Colonic mucosa (tissue), 4 donors: ENCODE results near the gene NUP210L. TPM values are rescaled to one million over a fixed set of nuclear protein-coding genes. Genes with fewer than 3 reads are reported as not detected.

ENCODE experiments used
- DNase-seq: peaks from one replicate; pipeline ENCODE4 v3.0.0-alpha.2; 2020
- H3K27ac ChIP-seq: fragments of 200-600 bp; one replicate; pipeline ENCODE4 v1.8.0; 2021
- H3K27me3 ChIP-seq: fragments of 200-600 bp; one replicate; pipeline ENCODE4 v1.8.0; 2021
- H3K36me3 ChIP-seq: fragments of 200-600 bp; one replicate; pipeline ENCODE4 v1.8.0; 2021
- H3K4me1 ChIP-seq: fragments of 200-600 bp; one replicate; pipeline ENCODE4 v1.8.0; 2021; ENCODE audit warnings: mild to moderate bottlenecking
- H3K4me3 ChIP-seq: fragments of 200-600 bp; one replicate; pipeline ENCODE4 v1.8.0; 2021
- H3K9ac ChIP-seq, 2 donors: one replicate each; pipeline ENCODE4 v1.7.0; 2013; ENCODE audit warnings: control low read depth in 2 of 2, low read depth in 2 of 2, low read length in 2 of 2
- H3K9me3 ChIP-seq: fragments of 200-600 bp; one replicate; pipeline ENCODE4 v1.8.0; 2021
- intact Hi-C: fragments of 100-400 bp; cut with DNase I; formaldehyde crosslinking; loops from one replicate; pipeline ENCODE4 v1.14.1; 2022
- total RNA-seq, 2 donors: library from RNA; stranded (reverse); fragmentation: NEBNext Ultra II Directional in 1 of 2; extraction: Animal tissue kit (Norgen Biotek cat#: 25700) in 1 of 2; gene quantifications; one replicate each; pipeline ENCODE4 v1.2.1, GENCODE V29; 2021
- TF ChIP-seq, protein P1 (sequence below): fragments of 200-600 bp; IDR thresholded peaks from one replicate; pipeline ENCODE4 v1.8.0; 2022; ENCODE audit warnings: antibody characterized with exemption, mild to moderate bottlenecking
- donor health status: healthy.
- donor health status: DM: no; HTN: no; CAD: no.
- donor health status: DM: no; HTN: no; CAD: no.

NUP210L gene
- total RNA-seq, 2 donors from 2014 or later: 0.10 to 0.11 TPM

DNA sequence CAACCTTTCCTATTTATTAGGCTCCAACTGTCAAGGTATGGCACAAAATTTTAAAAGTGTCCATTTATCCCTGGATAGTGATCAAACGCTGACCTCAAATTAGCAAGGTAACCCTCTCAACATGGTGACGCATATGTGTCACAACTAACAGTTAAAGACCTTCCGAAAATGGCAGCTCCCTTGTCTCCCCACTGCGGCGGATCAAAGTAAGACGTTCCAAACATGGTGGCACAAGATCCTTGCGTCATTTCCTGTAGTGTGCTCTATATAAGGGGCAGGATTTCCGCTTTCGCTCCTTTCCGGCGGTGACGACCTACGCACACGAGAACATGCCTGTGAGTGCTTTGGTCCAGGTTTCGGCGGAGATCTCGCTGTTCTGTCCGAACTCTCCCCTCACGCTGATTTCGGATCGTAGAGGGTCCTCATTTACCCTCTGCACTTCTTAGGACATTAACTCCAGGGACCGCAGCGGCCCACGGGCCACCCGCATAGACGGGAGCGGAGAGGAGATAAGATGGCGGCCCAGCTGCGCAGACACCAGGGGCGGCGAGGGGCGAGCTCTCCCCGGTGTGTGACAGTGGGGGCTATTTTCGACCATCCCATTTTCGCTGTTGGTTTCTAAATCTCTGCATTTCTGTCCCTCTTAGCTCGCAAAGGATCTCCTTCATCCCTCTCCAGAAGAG, 164.3 kb downstream of the NUP210L start, which contains the start of gene RPS27:
Gene RPS27, plus strand, starts transcription at position 295 of the 683 bp plus-strand sequence. Its CDS starts 35 bp downstream, at position 330.
- TF ChIP-seq, protein P1, sequence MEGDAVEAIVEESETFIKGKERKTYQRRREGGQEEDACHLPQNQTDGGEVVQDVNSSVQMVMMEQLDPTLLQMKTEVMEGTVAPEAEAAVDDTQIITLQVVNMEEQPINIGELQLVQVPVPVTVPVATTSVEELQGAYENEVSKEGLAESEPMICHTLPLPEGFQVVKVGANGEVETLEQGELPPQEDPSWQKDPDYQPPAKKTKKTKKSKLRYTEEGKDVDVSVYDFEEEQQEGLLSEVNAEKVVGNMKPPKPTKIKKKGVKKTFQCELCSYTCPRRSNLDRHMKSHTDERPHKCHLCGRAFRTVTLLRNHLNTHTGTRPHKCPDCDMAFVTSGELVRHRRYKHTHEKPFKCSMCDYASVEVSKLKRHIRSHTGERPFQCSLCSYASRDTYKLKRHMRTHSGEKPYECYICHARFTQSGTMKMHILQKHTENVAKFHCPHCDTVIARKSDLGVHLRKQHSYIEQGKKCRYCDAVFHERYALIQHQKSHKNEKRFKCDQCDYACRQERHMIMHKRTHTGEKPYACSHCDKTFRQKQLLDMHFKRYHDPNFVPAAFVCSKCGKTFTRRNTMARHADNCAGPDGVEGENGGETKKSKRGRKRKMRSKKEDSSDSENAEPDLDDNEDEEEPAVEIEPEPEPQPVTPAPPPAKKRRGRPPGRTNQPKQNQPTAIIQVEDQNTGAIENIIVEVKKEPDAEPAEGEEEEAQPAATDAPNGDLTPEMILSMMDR: no peak
- Histone ChIP-seq H3K4me1 (peaks cover 4% of the 10 kb centered on the region), H3K4me3 (peak within 1 kb of the TSS; percentile 87), H3K9ac (peak within 1 kb of the TSS; percentile 82 to 98), H3K36me3 (no peaks in the 10 kb centered on the region), H3K27ac (peak within 1 kb of the TSS; percentile 81), H3K27me3 (no peaks in the 10 kb centered on the region), H3K9me3 (no peaks in the 10 kb centered on the region)
- intact Hi-C loops: no loop called here
- peak; percentile 94 for DNase-seq

DNA sequence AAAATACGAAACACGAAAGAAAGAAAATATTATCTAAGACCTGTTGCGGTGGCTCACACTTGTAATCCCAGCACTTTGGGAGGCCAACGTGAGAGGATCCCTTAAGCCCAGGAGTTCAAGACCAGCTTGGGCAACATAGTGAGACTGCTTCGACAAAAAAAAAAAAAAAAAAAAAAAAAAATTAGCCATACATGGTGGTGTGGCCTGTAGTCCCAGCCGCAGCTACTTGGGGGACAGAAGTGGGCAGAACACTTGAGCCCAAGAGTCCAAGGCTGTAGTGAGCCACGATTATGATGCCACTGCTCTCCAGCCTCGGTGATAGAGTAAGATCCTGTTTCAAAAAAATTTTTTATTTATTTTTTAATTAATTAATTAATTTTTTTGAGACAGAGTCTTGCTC, 167.3 kb downstream of the NUP210L start:
- H3K9me3 ChIP-seq: no peaks in the 10 kb centered on the region
- TF ChIP-seq, protein P1: no peak
- H3K9ac ChIP-seq: no peak overlapping the region
- DNase-seq: no peak
- H3K36me3 ChIP-seq: no peaks in the 10 kb centered on the region
- peak overlapping the region; percentile 63 for H3K27ac ChIP-seq
- H3K4me1 ChIP-seq: peaks cover 11% of the 10 kb centered on the region
- no peak overlapping the region for H3K4me3 ChIP-seq
- intact Hi-C loops: loop anchor here (2.0 to 10.0 kb wide), 4 partner anchors 65 to 313 kb away; partner anchors contain the start of genes GATAD2B, ILF2 and NPR1
- H3K27me3 ChIP-seq: no peaks in the 10 kb centered on the region

DNA sequence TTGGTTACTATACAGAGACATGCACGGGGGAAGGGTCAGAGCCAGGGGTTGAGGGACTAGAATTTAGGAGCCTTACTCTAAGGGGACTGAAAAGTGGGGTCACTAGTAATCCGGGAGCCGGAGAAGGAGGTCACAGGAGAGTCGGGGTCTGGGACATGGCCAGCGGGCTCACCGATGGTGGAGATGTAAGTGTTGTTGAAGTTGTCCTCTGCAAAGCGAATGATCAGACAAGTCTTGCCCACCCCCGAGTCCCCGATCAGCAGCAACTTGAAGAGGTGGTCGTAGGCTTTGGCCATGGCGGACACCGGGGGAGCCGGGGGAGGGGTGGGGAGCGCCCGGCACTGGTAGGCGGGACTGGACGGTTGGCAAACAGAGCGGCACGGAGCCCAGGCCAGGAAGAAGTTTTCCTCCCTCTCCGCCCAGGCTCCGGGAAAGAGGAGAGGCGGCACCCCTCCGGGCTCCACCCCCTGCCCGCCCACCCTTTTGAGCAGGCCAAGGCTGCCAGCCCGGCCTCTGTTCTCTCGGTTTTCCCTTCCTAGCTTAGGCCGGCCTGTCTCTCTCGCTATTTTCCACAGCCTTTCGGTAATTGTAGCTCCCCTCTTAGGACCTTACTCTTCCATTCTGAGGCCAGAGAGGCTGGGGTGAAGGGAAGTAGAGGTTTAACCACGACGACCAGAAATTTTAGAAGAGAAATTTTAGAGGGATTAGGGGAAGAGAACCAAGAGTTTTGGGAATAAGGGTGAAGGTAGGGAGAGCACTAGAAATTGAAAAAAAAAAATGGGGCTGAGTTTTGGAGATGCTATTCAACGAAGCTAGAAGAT, 168.7 kb downstream of the NUP210L start, which contains the start of gene RAB13:
Gene RAB13, minus strand, starts transcription at position 399 of the 821 bp plus-strand sequence. Its CDS starts 103 bp downstream, at position 296.
- peak within 1 kb of the TSS; percentile 47 for H3K4me3 ChIP-seq
- H3K4me1 ChIP-seq: peaks cover 7% of the 10 kb centered on the region
- TF ChIP-seq, protein P1: no peak
- no peaks in the 10 kb centered on the region for H3K36me3 ChIP-seq
- H3K27me3 ChIP-seq: no peaks in the 10 kb centered on the region
- peak within 1 kb of the TSS; percentile 70 to 92 for H3K9ac ChIP-seq
- peak within 1 kb of the TSS; percentile 63 for H3K27ac ChIP-seq
- H3K9me3 ChIP-seq: no peaks in the 10 kb centered on the region
- intact Hi-C loops: loop anchor here (2.0 to 10.0 kb wide), 4 partner anchors 64 to 311 kb away; partner anchors contain the start of genes GATAD2B, ILF2 and NPR1
- DNase-seq: peak; percentile 93

DNA sequence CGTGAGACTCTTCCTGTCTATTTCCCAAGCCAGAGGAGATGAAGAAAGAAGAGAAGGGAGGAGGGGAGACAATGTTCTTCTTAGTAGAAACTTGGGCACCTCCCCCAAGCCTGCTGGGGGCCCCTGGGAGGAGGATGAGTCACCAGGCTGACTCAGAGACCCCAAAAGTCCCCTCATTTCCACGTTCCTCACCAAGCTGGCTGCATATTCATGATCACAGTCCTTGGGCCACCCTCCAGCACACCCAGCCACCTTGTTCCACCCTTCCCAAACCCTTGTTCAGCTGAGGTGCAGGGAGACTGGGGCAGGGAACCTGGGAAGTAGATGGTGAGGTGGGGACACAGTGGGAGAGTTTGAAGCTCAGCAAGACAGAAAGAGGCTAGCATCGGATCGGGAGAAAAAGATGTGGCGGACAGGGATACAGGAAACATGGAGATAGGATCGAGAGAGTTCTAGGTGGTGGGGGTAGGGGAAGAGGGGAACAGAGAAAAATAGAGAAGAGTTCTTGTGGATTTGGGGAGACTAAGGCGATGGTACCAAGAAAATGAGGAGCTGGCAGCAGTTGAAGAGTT, 169.4 kb downstream of the NUP210L start:
- Histone ChIP-seq H3K27ac (peak overlapping the region; percentile 63), H3K4me3 (peak overlapping the region; percentile 47), H3K9ac (peak overlapping the region; percentile 70 to 92), H3K36me3 (no peaks in the 10 kb centered on the region), H3K4me1 (peaks cover 7% of the 10 kb centered on the region), H3K9me3 (no peaks in the 10 kb centered on the region), H3K27me3 (no peaks in the 10 kb centered on the region)
- DNase-seq: no peak
- intact Hi-C loops: loop anchor here (5.0 to 10.0 kb wide), 3 partner anchors 63 to 311 kb away; partner anchors contain the start of genes GATAD2B, ILF2 and NPR1
- TF ChIP-seq, protein P1: no peak
